Measurements from ENCODE around the gene POLR1E.

DNA sequence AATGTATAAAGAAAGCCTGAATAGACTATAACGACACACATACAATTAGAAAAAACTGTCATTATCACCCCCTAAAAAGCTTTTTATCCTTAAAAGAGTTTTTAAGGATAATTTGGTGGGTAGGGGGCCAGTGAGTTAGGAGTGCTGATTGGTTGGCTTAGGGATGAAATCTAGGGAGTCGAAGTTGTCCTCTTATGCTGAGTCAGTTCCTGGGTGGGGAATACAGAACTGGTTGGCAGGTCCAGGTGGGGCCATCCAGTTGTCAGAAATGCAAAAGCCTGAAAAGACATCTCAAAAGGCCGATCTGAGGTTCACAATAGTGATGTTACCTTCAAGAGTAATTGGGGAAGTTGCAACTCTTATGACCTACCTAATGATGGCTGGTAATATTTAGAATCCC, 34.1 kb upstream of the POLR1E start:
- no peak for TF ChIP-seq YY1 (IDR thresholded peaks at IDR 0.05; ENCODE audit: insufficient read depth, insufficient read length)
- TF ChIP-seq ZNF274 (IDR thresholded peaks at IDR 0.05; ENCODE audit: low read depth, low read length): no peak
- no peak for TF ChIP-seq SUZ12 (IDR thresholded peaks at IDR 0.05; ENCODE audit: extremely low read depth, insufficient read depth, insufficient read length)
